Right ventricle myocardium inferior (tissue), 1 donor: Measurements from ENCODE around the gene LRRTM3. TPM values are rescaled to one million over a fixed set of nuclear protein-coding genes. Genes with fewer than 3 reads are reported as not detected.

ENCODE experiments used
- ATAC-seq: fragments of 200-7000 bp; cut with Tn5 transposase; one replicate; pipeline ENCODE4 v1.9.1; 2020; ENCODE audit warnings: mild to moderate bottlenecking, moderate library complexity
- DNase-seq: peaks from one replicate; pipeline ENCODE4 v3.0.0; 2021; ENCODE audit errors: missing footprints
- intact Hi-C: fragments of 100-400 bp; cut with DNase I; formaldehyde crosslinking; loops from one replicate; pipeline ENCODE4 v1.11.0; 2022
- total RNA-seq: library from RNA; stranded (reverse); fragmentation: NEBNext Ultra II Directional; extraction: Animal tissue kit (Norgen Biotek cat#: 25700); gene quantifications from one replicate; pipeline ENCODE4 v1.2.1, GENCODE V29; 2021
- donor health status: DM: no; HTN: yes; CAD: no; lungs with severe emphysema.

Gene LRRTM3
- total RNA-seq, 1 donor from 2014 or later: not detected

- no peak for DNase-seq
- intact Hi-C loops: no loop called here
- ATAC-seq: no peak
These were observed 74.1 kb downstream of the LRRTM3 start for GRCh38 chr10:66999762-67000545.

DNA sequence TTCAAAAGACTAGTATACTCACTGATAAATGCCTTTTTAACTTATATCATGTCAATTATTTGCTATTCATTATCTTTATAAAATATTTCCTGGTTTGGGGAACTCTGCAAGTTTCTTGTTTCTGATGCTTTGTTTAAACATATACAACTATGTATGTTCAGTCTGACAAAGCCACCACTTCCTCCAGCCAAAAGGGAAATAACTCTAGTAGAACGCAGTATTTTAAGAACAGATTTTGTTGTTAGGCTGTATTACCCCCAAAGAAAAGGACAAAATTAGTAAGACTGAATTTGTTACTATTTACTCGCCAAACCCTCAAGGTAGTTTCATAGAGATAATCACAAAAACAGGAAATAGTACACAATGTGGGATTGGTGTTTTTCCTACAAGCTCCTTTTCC lies 78.9 kb downstream of the LRRTM3 start:
- intact Hi-C loops: no loop called here
- DNase-seq (no peak), ATAC-seq (no peak)

GRCh38 chr10:67005981-67006380 lies 80.1 kb downstream of the LRRTM3 start:
- intact Hi-C loops: no loop called here
- no peak for DNase-seq
- no peak for ATAC-seq

- intact Hi-C loops: no loop called here
- no peak for DNase-seq
- no peak for ATAC-seq
These were observed 85.6 kb downstream of the LRRTM3 start for GRCh38 chr10:67011480-67011879.

GRCh38 chr10:67011981-67012380 lies 86.1 kb downstream of the LRRTM3 start:
- DNase-seq: no peak
- intact Hi-C loops: no loop called here
- ATAC-seq: no peak

- DNase-seq (no peak), ATAC-seq (no peak)
- intact Hi-C loops: no loop called here
These were observed 89.4 kb downstream of the LRRTM3 start for GRCh38 chr10:67015225-67015624.

DNA sequence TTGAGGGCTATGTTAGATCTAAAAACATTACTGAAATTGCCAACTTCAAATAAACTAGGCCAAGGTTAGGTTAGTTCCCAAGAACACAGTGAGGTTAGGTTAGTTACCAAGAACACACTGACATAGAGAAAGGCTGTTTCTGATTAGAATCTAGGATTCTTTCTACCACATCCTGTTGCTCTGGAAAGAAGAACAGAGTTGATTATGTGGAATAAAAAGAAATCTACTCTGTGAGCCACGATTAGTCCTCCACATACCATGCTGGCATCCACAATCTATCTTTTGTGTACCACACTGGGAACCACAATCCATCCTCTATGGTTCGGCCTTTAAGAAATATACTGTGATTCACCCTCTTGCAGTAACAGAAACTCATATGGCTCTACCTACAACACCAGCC lies 91.4 kb downstream of the LRRTM3 start:
- DNase-seq: no peak
- no peak for ATAC-seq
- intact Hi-C loops: no loop called here

GRCh38 chr10:67022099-67022498 lies 96.3 kb downstream of the LRRTM3 start:
- intact Hi-C loops: no loop called here
- ATAC-seq: no peak
- DNase-seq: no peak

GRCh38 chr10:67033878-67034277 lies 108.0 kb downstream of the LRRTM3 start:
- ATAC-seq: no peak
- intact Hi-C loops: no loop called here
- no peak for DNase-seq

- DNase-seq (no peak), ATAC-seq (no peak)
- intact Hi-C loops: no loop called here
These were observed 111.0 kb downstream of the LRRTM3 start for GRCh38 chr10:67036808-67037207.

DNA sequence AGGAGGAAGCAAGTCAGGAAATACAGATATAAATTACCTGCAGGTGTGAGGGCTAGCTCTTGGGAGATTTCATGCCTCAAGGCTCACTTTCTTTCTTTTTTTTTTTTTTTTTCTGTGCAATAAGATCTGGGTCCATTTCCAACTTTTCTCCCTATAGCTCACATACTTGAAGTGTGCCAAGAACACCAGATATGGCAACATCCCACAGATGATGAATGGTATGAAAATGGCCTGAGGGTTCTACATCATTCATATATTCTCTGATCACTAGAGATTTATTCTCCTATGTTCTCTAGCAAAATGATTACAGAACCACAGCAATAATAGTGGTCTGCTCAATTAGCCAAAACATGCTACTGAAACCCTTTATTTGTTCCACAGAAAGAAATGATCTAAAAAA lies 117.2 kb downstream of the LRRTM3 start:
- DNase-seq (no peak), ATAC-seq (no peak)
- intact Hi-C loops: no loop called here

- no peak for DNase-seq
- no peak for ATAC-seq
- intact Hi-C loops: no loop called here
These were observed 119.6 kb downstream of the LRRTM3 start for GRCh38 chr10:67045404-67045803.

DNA sequence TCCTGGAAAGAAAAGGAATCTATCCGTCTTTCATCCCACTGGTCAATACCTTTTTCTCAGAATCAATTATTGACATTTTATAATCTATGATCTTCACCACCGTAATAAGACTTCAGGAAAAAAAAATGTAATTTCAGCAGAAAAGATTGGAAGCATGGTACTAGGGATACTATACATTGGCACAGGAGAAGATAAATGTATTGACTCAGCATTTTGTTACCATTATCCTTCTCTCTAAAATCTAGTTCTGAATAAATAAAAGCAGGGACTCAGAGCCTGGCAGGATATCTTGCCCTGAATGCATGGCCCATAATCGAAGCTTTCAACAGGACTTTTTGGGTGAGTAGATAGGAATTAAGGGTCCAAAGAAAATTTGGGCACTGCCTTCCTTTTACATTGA lies 120.7 kb downstream of the LRRTM3 start:
- DNase-seq (no peak), ATAC-seq (no peak)
- intact Hi-C loops: no loop called here

DNA sequence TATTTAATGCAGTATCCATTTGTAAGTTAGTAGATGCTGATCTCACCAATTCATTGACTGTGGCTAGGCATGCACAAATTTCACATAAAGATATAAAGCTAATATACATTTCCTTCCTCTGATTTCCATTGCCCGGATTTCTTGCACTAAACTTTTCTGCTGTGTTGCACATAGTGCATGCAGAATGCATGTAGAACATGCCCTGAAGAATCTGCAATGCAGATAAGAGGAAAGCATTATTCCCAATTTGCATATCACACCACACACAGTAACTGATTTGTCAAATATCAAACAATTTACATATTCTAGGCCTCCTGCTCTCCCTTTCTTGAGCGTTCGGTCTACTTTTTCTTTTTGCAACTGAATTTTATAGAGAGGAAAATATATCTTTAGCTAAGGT lies 124.2 kb downstream of the LRRTM3 start:
- DNase-seq (no peak), ATAC-seq (no peak)
- intact Hi-C loops: no loop called here

- intact Hi-C loops: no loop called here
- ATAC-seq: no peak
- no peak for DNase-seq
These were observed 124.6 kb downstream of the LRRTM3 start for GRCh38 chr10:67050415-67050814.

DNA sequence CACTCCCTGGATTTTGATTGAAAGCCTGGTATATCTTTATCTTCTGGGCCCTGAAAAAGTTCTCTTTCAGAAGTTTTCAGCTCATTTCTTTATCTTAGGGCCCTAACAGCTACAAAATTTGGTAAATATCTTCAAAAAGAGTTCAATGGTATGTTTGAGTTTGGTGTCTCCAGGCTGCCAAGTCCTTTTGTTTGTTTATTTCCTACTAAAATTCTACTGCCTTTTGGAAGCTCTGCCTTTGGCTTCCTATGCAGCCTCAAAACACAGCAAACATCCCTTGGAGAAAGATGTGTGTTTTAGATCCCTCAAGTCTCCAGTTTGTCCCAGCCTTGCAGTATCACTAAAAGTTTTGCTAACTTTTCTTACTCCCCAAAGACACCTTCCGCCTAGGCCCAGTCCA lies 146.8 kb downstream of the LRRTM3 start:
- intact Hi-C loops: no loop called here
- ATAC-seq (no peak), DNase-seq (no peak)

GRCh38 chr10:67075491-67075971 lies 149.7 kb downstream of the LRRTM3 start:
- ATAC-seq (peak; percentile 47), DNase-seq (no peak)
- intact Hi-C loops: no loop called here

- no peak for DNase-seq
- peak; percentile 67 for ATAC-seq
- intact Hi-C loops: no loop called here
These were observed 150.3 kb downstream of the LRRTM3 start for GRCh38 chr10:67076144-67076543.

- ATAC-seq (no peak), DNase-seq (no peak)
- intact Hi-C loops: no loop called here
These were observed 151.5 kb downstream of the LRRTM3 start for GRCh38 chr10:67077376-67077775.

DNA sequence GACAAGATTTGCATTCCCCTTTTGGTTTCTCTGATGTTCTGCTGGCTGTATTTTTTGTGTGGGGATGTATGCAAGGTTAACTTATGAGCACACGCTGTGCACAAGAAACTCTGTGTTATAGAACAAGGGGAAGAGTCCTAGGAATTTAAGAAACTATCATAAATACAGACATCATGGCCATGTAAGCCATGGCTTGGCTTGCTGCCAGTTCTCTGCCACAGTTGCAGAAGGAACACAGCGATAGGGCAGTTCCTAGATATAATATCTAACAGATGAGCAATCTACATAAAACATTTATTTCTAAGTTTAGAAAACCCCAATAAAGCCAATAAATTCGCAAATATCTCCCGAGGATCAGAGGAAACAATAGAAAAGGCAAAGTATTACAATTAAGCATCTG lies 153.3 kb downstream of the LRRTM3 start:
- peak; percentile 34 for DNase-seq
- intact Hi-C loops: no loop called here
- no peak for ATAC-seq
